SK-N-MC (cell line): ENCODE data around the gene DIAPH2.

Experiments
- EZH2 ChIP-seq: fragments of 200-600 bp; sonication (generic); IDR thresholded peaks from one replicate; pipeline ENCODE4 v1.6.1; 2017; ENCODE audit warnings: antibody characterized with exemption
- FOXP2 ChIP-seq: optimal IDR thresholded peaks from 2 replicates; pipeline ENCODE3; 2011; ENCODE audit warnings: mild to moderate bottlenecking, moderate library complexity; ENCODE audit not compliant: insufficient read depth; ENCODE audit errors: extremely low read length, control extremely low read depth
- POLR2AphosphoS5 ChIP-seq: IDR thresholded peaks from 2 replicates; pipeline ENCODE4 v1.6.1; 2012; ENCODE audit warnings: mild to moderate bottlenecking, low read depth, low read length, borderline replicate concordance

DNA sequence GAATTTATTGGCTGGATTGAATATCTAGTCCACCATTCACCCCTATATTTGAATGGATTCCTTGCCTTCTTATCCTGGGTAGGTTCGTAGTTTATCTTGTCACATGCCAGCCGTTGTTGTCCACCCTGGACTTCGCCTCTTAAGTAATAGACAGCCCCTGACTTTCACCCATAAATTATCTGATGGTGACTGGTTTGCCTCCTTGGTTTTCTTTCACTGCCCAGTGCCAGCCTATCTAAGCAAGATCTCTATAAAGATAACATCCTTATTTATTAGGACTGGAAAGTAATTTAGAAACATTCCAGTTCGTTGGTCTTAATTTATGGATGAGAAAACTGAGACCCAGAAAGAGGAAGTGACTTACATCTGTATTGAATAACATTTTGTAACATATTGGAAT, 609.4 kb downstream of the DIAPH2 start:
- TF ChIP-seq EZH2 = no peak
- TF ChIP-seq POLR2AphosphoS5 = no peak
- no peak for TF ChIP-seq FOXP2
